GM23248 (cell line): ENCODE data around the gene FLT3.

Experiments used
- EZH2 ChIP-seq: fragments of 200-600 bp; sonication (generic); IDR thresholded peaks from 2 replicates; pipeline ENCODE4 v1.6.1; 2018; ENCODE audit warnings: antibody characterized with exemption, mild to moderate bottlenecking; ENCODE audit not compliant: insufficient read depth, poor library complexity, severe bottlenecking
- EZH2phosphoT487 ChIP-seq: fragments of 200-600 bp; sonication (generic); IDR thresholded peaks from 2 replicates; pipeline ENCODE4 v1.6.1; 2018; ENCODE audit warnings: antibody characterized with exemption, moderate library complexity, mild to moderate bottlenecking, low read depth; ENCODE audit not compliant: insufficient read depth

DNA sequence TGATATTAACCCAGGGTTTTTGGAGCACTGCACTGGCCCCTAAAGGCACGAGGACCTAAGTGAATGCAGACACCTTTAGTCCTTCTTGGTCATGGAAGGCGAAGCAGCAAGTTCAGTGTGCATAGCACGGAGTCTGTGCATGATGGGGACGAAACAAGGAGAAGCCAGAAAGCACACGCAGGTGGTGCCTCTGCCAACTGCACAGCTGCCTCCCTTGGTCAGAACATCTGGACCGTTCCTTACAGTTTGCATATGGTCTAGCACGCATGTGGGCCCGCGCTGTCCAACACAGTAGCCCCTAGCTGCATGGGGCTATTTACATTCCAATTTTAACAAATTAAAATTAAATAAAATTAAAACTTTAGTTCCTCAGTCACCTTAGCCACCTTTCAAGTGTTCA is 44.0 kb downstream of the FLT3 start:
- TF ChIP-seq EZH2phosphoT487 (no peak), EZH2 (no peak)
